Tibial nerve (tissue), 4 donors: ENCODE measurements around the gene ADGRB3. TPM values are rescaled to one million over a fixed set of nuclear protein-coding genes. Genes with fewer than 3 reads are reported as not detected.
A peak's percentile ranks its signal among the peaks of the same experiment; 100 is the strongest.

ENCODE experiments used
- DNase-seq, 2 donors: peaks; one replicate each; pipeline ENCODE4 v3.0.0-alpha.2; 2019; ENCODE audit warnings: low spot score in 2 of 2
- H3K27ac ChIP-seq, 4 donors: fragments of 200-600 bp; sonication (generic) in 3 of 4; one replicate each; pipeline ENCODE4 v1.5.1; 2017 to 2019; ENCODE audit warnings: mild to moderate bottlenecking in 1 of 4
- H3K27me3 ChIP-seq, 2 donors: fragments of 200-600 bp; sonication (generic) in 1 of 2; one replicate each; pipeline versions ENCODE4 v1.5.1 to v1.6.0; 2017 to 2019
- H3K36me3 ChIP-seq, 3 donors: fragments of 200-600 bp; sonication (generic); one replicate each; pipeline ENCODE4 v1.5.1; 2018 to 2019
- H3K4me1 ChIP-seq, 4 donors: fragments of 200-600 bp; sonication (generic) in 3 of 4; one replicate each; pipeline ENCODE4 v1.5.1; 2017 to 2019
- H3K4me3 ChIP-seq, 4 donors: fragments of 200-600 bp; sonication (generic) in 3 of 4; one replicate each; pipeline ENCODE4 v1.5.1; 2017 to 2019; ENCODE audit warnings: mild to moderate bottlenecking in 1 of 4, moderate library complexity in 1 of 4
- H3K9me3 ChIP-seq, 4 donors: fragments of 200-600 bp; sonication (generic) in 3 of 4; one replicate each; pipeline ENCODE4 v1.5.1; 2017 to 2019
- CTCF ChIP-seq, 5 experiments: fragments of 200-600 bp in 3 of 5; fragments of 450-650 bp in 2 of 5; sonication (generic) in 3 of 5; IDR thresholded peaks; one replicate each; pipeline ENCODE4 v1.5.1; 2016 to 2019; ENCODE audit warnings: antibody characterized with exemption in 5 of 5, mild to moderate bottlenecking in 3 of 5, moderate library complexity in 2 of 5
- EP300 ChIP-seq, 2 donors: sonication (generic); formaldehyde crosslinking; IDR thresholded peaks; one replicate each; pipeline ENCODE4 v1.6.1; 2017; ENCODE audit warnings: antibody characterized with exemption in 2 of 2, mild to moderate bottlenecking in 1 of 2
- POLR2A ChIP-seq, 2 donors: fragments of 450-650 bp; IDR thresholded peaks; one replicate each; pipeline ENCODE4 v1.6.1; 2017; ENCODE audit warnings: antibody characterized with exemption in 2 of 2, mild to moderate bottlenecking in 2 of 2, moderate library complexity in 2 of 2
- WGBS, 2 donors: methylation state at CpG; one replicate each; pipeline ENCODE4 v1.1.5; 2018; 5-methylcytosine and 5-hydroxymethylcytosine counted together
- total RNA-seq, 4 donors: library from RNA; depleted of rRNA; stranded (reverse); fragments of >200 nt; gene quantifications; one replicate each; pipeline ENCODE4 v1.1.0, GENCODE V29; 2016

The ADGRB3 gene
- total RNA-seq, 4 donors from 2014 or later, result 9.0 to 17.9 (median 11.4) TPM

GRCh38 chr6:68628161-68628560 is 6.9 kb upstream of the ADGRB3 start:
- H3K4me3 ChIP-seq, result no peak overlapping the region
- no peaks in the 10 kb centered on the region for H3K9me3 ChIP-seq
- no peaks in the 10 kb centered on the region for H3K27me3 ChIP-seq
- no peak for DNase-seq
- TF ChIP-seq CTCF (IDR thresholded peaks at IDR 0.05) (no peak), EP300 (IDR thresholded peaks at IDR 0.05) (no peak), POLR2A (IDR thresholded peaks at IDR 0.05) (no peak)
- H3K27ac ChIP-seq, result no peak overlapping the region
- H3K36me3 ChIP-seq, result no peaks in the 10 kb centered on the region
- 70 to 75% methylated on average over 2 of the region's 2 CpGs for WGBS, 2 donors
- peaks cover 0 to 16% (median 0%) of the 10 kb centered on the region in 4 donors for H3K4me1 ChIP-seq

- DNase-seq, result no peak
- H3K4me3 ChIP-seq, result peak overlapping the region in 1 of 4 donors; percentile 77
- no peaks in the 10 kb centered on the region for H3K9me3 ChIP-seq
- WGBS, 2 donors, result 59 to 66% methylated on average over 3 of the region's 3 CpGs
- H3K27me3 ChIP-seq, result no peaks in the 10 kb centered on the region
- peaks cover 0 to 24% (median 0%) of the 10 kb centered on the region in 4 donors for H3K4me1 ChIP-seq
- no peak for TF ChIP-seq POLR2A (IDR thresholded peaks at IDR 0.05)
- TF ChIP-seq EP300 (IDR thresholded peaks at IDR 0.05), result no peak
- peak overlapping the region in 2 of 4 donors; percentile 89 to 92 for H3K27ac ChIP-seq
- no peaks in the 10 kb centered on the region for H3K36me3 ChIP-seq
Measured at GRCh38 chr6:68632734-68633133, 2.3 kb upstream of the ADGRB3 start.

GRCh38 chr6:68633281-68633971 is 1.7 kb upstream of the ADGRB3 start:
- no peak for DNase-seq
- no peaks in the 10 kb centered on the region for H3K36me3 ChIP-seq
- WGBS, 2 donors, result 22 to 27% methylated on average over 9 of the region's 9 CpGs
- no peaks in the 10 kb centered on the region for H3K9me3 ChIP-seq
- TF ChIP-seq POLR2A (IDR thresholded peaks at IDR 0.05) (no peak), EP300 (IDR thresholded peaks at IDR 0.05) (no peak), CTCF (IDR thresholded peaks at IDR 0.05) (no peak)
- peak overlapping the region; percentile 60 to 77 (median 73) for H3K4me3 ChIP-seq
- H3K27ac ChIP-seq, result peak overlapping the region; percentile 66 to 92 (median 87)
- peaks cover 0 to 24% (median 0%) of the 10 kb centered on the region in 4 donors for H3K4me1 ChIP-seq
- no peaks in the 10 kb centered on the region for H3K27me3 ChIP-seq

GRCh38 chr6:68633972-68634725 is 933 bp upstream of the ADGRB3 start:
- Histone ChIP-seq H3K36me3 (no peaks in the 10 kb centered on the region), H3K27ac (peak overlapping the region; percentile 66 to 92 (median 87)), H3K4me3 (peak overlapping the region; percentile 60 to 77 (median 73)), H3K4me1 (peaks cover 0 to 24% (median 0%) of the 10 kb centered on the region in 4 donors), H3K9me3 (no peaks in the 10 kb centered on the region), H3K27me3 (no peaks in the 10 kb centered on the region)
- no peak for DNase-seq
- TF ChIP-seq EP300 (IDR thresholded peaks at IDR 0.05) (no peak), CTCF (IDR thresholded peaks at IDR 0.05) (no peak), POLR2A (IDR thresholded peaks at IDR 0.05) (no peak)
- WGBS, 2 donors, result 2 to 3% methylated on average over 23 of the region's 23 CpGs

GRCh38 chr6:68635412-68635705 is 277 bp downstream of the ADGRB3 start:
- no peaks in the 10 kb centered on the region for H3K27me3 ChIP-seq
- peaks cover 0 to 34% (median 0%) of the 10 kb centered on the region in 4 donors for H3K4me1 ChIP-seq
- H3K9me3 ChIP-seq, result no peaks in the 10 kb centered on the region
- H3K36me3 ChIP-seq, result no peaks in the 10 kb centered on the region
- DNase-seq, result no peak
- WGBS, 2 donors, result 1 to 3% methylated on average over 15 of the region's 15 CpGs
- TF ChIP-seq EP300 (IDR thresholded peaks at IDR 0.05), result no peak
- TF ChIP-seq POLR2A (IDR thresholded peaks at IDR 0.05), result no peak
- no peak for TF ChIP-seq CTCF (IDR thresholded peaks at IDR 0.05)
- H3K27ac ChIP-seq, result peak overlapping the region; percentile 72 to 92 (median 84)
- H3K4me3 ChIP-seq, result peak overlapping the region; percentile 60 to 77 (median 75)
